K562 (cell line): ENCODE measurements around the gene RUFY2. TPM values are rescaled to one million over a fixed set of nuclear protein-coding genes. Genes with fewer than 3 reads are reported as not detected.
A peak's percentile ranks its signal among the peaks of the same experiment; 100 is the strongest.

Experiments used
- ARID4B ChIP-seq: sonication (generic); formaldehyde crosslinking; IDR thresholded peaks from 2 replicates; pipeline ENCODE4 v1.8.0; 2022; ENCODE audit warnings: mild to moderate bottlenecking, missing genetic modification reagents
- ATF7 ChIP-seq: fragments of 450-650 bp; IDR thresholded peaks from 2 replicates; pipeline ENCODE4 v1.7.1; 2014; ENCODE audit warnings: mild to moderate bottlenecking, moderate library complexity
- BACH1 ChIP-seq: fragments of 200-800 bp; sonication (Bioruptor generic); IDR thresholded peaks from 2 replicates; pipeline ENCODE4 v1.6.1; 2016; ENCODE audit warnings: missing genetic modification characterization, missing compliant biosample characterization
- CBFA2T2 ChIP-seq: fragments of 450-650 bp; conservative IDR thresholded peaks from 2 replicates; pipeline ENCODE4 v1.6.1; 2017; ENCODE audit warnings: mild to moderate bottlenecking
- CEBPG ChIP-seq, 3 experiments: fragments of 200-800 bp in 1 of 3; sonication (Bioruptor generic) in 1 of 3; sonication (generic) in 1 of 3; formaldehyde crosslinking in 1 of 3; IDR thresholded peaks in 2 of 3; conservative IDR thresholded peaks in 1 of 3; 2 replicates each; pipeline versions ENCODE4 v1.6.1 to v1.8.0; 2016 to 2022; ENCODE audit warnings: missing compliant biosample characterization in 2 of 3, missing genetic modification characterization in 2 of 3, mild to moderate bottlenecking in 1 of 3, missing genetic modification reagents in 1 of 3
- CREM ChIP-seq: IDR thresholded peaks from 2 replicates; pipeline ENCODE4 v1.6.1; 2014; ENCODE audit warnings: antibody characterized with exemption, low read depth
- GTF2F1 ChIP-seq: IDR thresholded peaks from 2 replicates; pipeline ENCODE4 v1.6.1; 2011; ENCODE audit warnings: low read depth, low read length, improper control_type of control experiment
- LARP7 ChIP-seq: fragments of 450-650 bp; IDR thresholded peaks from 2 replicates; pipeline ENCODE4 v1.6.1; 2016
- MAX ChIP-seq: sonication (generic); formaldehyde crosslinking; IDR thresholded peaks from 2 replicates; pipeline ENCODE4 v1.9.0; 2022; ENCODE audit warnings: mild to moderate bottlenecking, missing genetic modification reagents
- MCM7 ChIP-seq, 2 experiments: fragments of 450-650 bp; IDR thresholded peaks; 2 replicates each; pipeline ENCODE4 v1.6.1; 2016 to 2018
- PHF21A ChIP-seq: fragments of 450-650 bp; IDR thresholded peaks from 2 replicates; pipeline ENCODE4 v1.6.1; 2017; ENCODE audit warnings: low read depth, borderline replicate concordance
- POLR2A ChIP-seq: fragments of 450-650 bp; conservative IDR thresholded peaks from 2 replicates; pipeline ENCODE4 v1.6.1; 2016
- POLR3A ChIP-seq: IDR thresholded peaks from 2 replicates; pipeline ENCODE4 v1.6.1; 2011; ENCODE audit warnings: borderline replicate concordance, mild to moderate bottlenecking, moderate library complexity; ENCODE audit not compliant: insufficient read length, insufficient read depth; ENCODE audit errors: extremely low read depth
- RNF2 ChIP-seq: sonication (generic); IDR thresholded peaks from 2 replicates; pipeline ENCODE4 v1.6.1; 2016
- SLC30A9 ChIP-seq: fragments of 250-450 bp; sonication (Bioruptor Pico); IDR thresholded peaks from 2 replicates; pipeline ENCODE4 v1.8.0; 2022; ENCODE audit warnings: mild to moderate bottlenecking, moderate library complexity
- SREBF2 ChIP-seq: sonication (generic); formaldehyde crosslinking; IDR thresholded peaks from 2 replicates; pipeline ENCODE4 v1.4.0; 2020; ENCODE audit warnings: mild to moderate bottlenecking, missing genetic modification reagents
- ZFP30 ChIP-seq: fragments of 250-450 bp; sonication (Bioruptor Pico); IDR thresholded peaks from 2 replicates; pipeline ENCODE4 v1.8.0; 2022; ENCODE audit warnings: moderate library complexity, mild to moderate bottlenecking, inconsistent platforms, borderline replicate concordance
- ZNF41 ChIP-seq: fragments of 250-450 bp; sonication (Bioruptor Pico); conservative IDR thresholded peaks from 2 replicates; pipeline ENCODE4 v1.4.0; 2020; ENCODE audit warnings: mild to moderate bottlenecking
- ZNF695 ChIP-seq: fragments of 450-650 bp; formaldehyde crosslinking; IDR thresholded peaks from 2 replicates; pipeline ENCODE4 v1.4.0; 2020; ENCODE audit warnings: mild to moderate bottlenecking, moderate library complexity
- polyA plus RNA-seq, 8 experiments: library from polyadenylated mRNA; depleted of rRNA in 4 of 8; stranded (reverse) in 5 of 8; unstranded in 3 of 8; fragments of >200 nt; fragmentation: Nextera tagmentation in 2 of 8; fragmentation: Illumina TruSeq in 1 of 8; extraction: Ambion mirVana in 2 of 8; extraction: Trizol in 1 of 8; gene quantifications; 2 replicates each; pipeline versions ENCODE4 v1.2.1 to v1.2.3, GENCODE V29; 2011 to 2014; ENCODE audit warnings: inconsistent platforms in 1 of 8, missing spikeins in 1 of 8
- total RNA-seq, 7 experiments: library from RNA; depleted of rRNA in 6 of 7; stranded (reverse); fragments of >200 nt in 6 of 7; fragmentation: Illumina TruSeq in 2 of 7; extraction: Trizol in 2 of 7; gene quantifications; 2 replicates each; pipeline versions ENCODE4 v1.2.1 to v1.2.3, GENCODE V29; 2011 to 2021; ENCODE audit warnings: low replicate concordance in 1 of 7
- TF ChIP-seq, protein P1 (sequence below): fragments of 450-650 bp; IDR thresholded peaks from 2 replicates; pipeline ENCODE4 v1.6.1; 2016
- TF ChIP-seq, protein P2 (sequence below), 2 experiments: fragments of 450-650 bp in 1 of 2; sonication (generic) in 1 of 2; formaldehyde crosslinking in 1 of 2; IDR thresholded peaks in 1 of 2; conservative IDR thresholded peaks in 1 of 2; 2 replicates each; pipeline versions ENCODE4 v1.6.1 to v1.8.1; 2016 to 2023; ENCODE audit warnings: mild to moderate bottlenecking in 2 of 2, moderate library complexity in 2 of 2, inconsistent platforms in 1 of 2, missing genetic modification reagents in 1 of 2

Gene RUFY2
- total and polyA plus RNA-seq, 9 of the 15 experiments (the other 6 are each of a cell fraction or from before 2014, with no cell fraction given): 3.7 to 20.1 (median 12.6) TPM

GRCh38 chr10:68406815-68407548 lies at the start of gene RUFY2 (continued):
- TF ChIP-seq, protein P1, sequence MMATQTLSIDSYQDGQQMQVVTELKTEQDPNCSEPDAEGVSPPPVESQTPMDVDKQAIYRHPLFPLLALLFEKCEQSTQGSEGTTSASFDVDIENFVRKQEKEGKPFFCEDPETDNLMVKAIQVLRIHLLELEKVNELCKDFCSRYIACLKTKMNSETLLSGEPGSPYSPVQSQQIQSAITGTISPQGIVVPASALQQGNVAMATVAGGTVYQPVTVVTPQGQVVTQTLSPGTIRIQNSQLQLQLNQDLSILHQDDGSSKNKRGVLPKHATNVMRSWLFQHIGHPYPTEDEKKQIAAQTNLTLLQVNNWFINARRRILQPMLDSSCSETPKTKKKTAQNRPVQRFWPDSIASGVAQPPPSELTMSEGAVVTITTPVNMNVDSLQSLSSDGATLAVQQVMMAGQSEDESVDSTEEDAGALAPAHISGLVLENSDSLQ: no peak; the same call in 1 of the 2 replicates
- TF ChIP-seq ZFP30: no peak
- TF ChIP-seq CBFA2T2: no peak
- TF ChIP-seq, protein P2, sequence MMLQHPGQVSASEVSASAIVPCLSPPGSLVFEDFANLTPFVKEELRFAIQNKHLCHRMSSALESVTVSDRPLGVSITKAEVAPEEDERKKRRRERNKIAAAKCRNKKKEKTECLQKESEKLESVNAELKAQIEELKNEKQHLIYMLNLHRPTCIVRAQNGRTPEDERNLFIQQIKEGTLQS (IDR thresholded peaks at IDR 0.05): no peak
- TF ChIP-seq, protein P2 (CRISPR knock-in tag; conservative IDR thresholded peaks at IDR 0.05): no peak
- TF ChIP-seq MAX (CRISPR knock-in tag): peak; percentile 49; the same call in 1 of the 2 replicates
- peak; percentile 56 for TF ChIP-seq ATF7
- no peak for TF ChIP-seq BACH1 (tag)
- TF ChIP-seq ZNF41 (CRISPR knock-in tag): no peak
- no peak for TF ChIP-seq RNF2
- peak; percentile 32; the same call in 1 of the 2 replicates for TF ChIP-seq CEBPG (CRISPR knock-in tag; IDR thresholded peaks at IDR 0.05)
- no peak for TF ChIP-seq CEBPG (tag; conservative IDR thresholded peaks at IDR 0.05 in 1 of 2, IDR thresholded peaks at IDR 0.05 in 1 of 2)
- TF ChIP-seq SREBF2 (CRISPR knock-in tag): no peak
- TF ChIP-seq LARP7: 0 out of 2 replicates have a peak, but pooled peaks have one; percentile 55
- no peak for TF ChIP-seq PHF21A
- TF ChIP-seq MCM7 (IDR thresholded peaks at IDR 0.05): no peak
- TF ChIP-seq GTF2F1: no peak
- no peak for TF ChIP-seq SLC30A9 (CRISPR knock-in tag)
- no peak for TF ChIP-seq POLR3A
- peak; percentile 88 for TF ChIP-seq POLR2A
- 0 out of 2 replicates have a peak, but pooled peaks have one; percentile 27 for TF ChIP-seq ZNF695
- peak; percentile 6; the same call in 1 of the 2 replicates for TF ChIP-seq CREM
- TF ChIP-seq ARID4B (CRISPR knock-in tag): peak; percentile 92
